Testis (tissue), 3 donors: ENCODE data around the gene WDR18. TPM values are rescaled to one million over a fixed set of nuclear protein-coding genes. Genes with fewer than 3 reads are reported as not detected.

Experiments
- DNase-seq: peaks from one replicate; pipeline ENCODE4 v3.0.0-alpha.2; 2019
- H3K27ac ChIP-seq, 2 donors: fragments of 200-600 bp; sonication (generic); one replicate each; pipeline ENCODE4 v1.5.1; 2019
- H3K27me3 ChIP-seq: fragments of 200-600 bp; sonication (generic); one replicate; pipeline ENCODE4 v1.5.1; 2019
- H3K36me3 ChIP-seq: fragments of 200-600 bp; sonication (generic); one replicate; pipeline ENCODE4 v1.5.1; 2017; ENCODE audit warnings: low read depth; ENCODE audit errors: missing control alignments
- H3K4me1 ChIP-seq: fragments of 200-600 bp; sonication (generic); one replicate; pipeline ENCODE4 v1.5.1; 2019
- H3K4me3 ChIP-seq, 2 donors: fragments of 200-600 bp; sonication (generic); one replicate each; pipeline ENCODE4 v1.5.1; 2017 to 2019
- H3K9me3 ChIP-seq: fragments of 200-600 bp; sonication (generic); one replicate; pipeline ENCODE4 v1.5.1; 2017
- POLR2A ChIP-seq: fragments of 450-650 bp; IDR thresholded peaks from one replicate; pipeline ENCODE4 v1.6.1; 2017; ENCODE audit warnings: antibody characterized with exemption, mild to moderate bottlenecking, moderate library complexity
- WGBS, 2 donors: methylation state at CpG; one replicate each; pipeline ENCODE4 v1.1.5; 2018; 5-methylcytosine and 5-hydroxymethylcytosine counted together
- intact Hi-C: fragments of 100-400 bp; cut with DNase I; formaldehyde crosslinking; loops from one replicate; pipeline ENCODE4 v1.15.1; 2023; ENCODE audit warnings: low total_unique reads
- polyA plus RNA-seq: library from polyadenylated mRNA; stranded (reverse); fragments of 350-450 nt; fragmentation: Illumina TruSeq; extraction: RNeasy Lipid Tissue Mini Kit (QIAGEN cat#74804); gene quantifications from one replicate; pipeline ENCODE4 v1.2.3, GENCODE V29; 2014; ENCODE audit warnings: low read depth, low replicate concordance; ENCODE audit not compliant: insufficient read depth
- total RNA-seq, 2 donors: library from RNA; depleted of rRNA; stranded (reverse); fragments of >200 nt; gene quantifications; one replicate each; pipeline ENCODE4 v1.2.3, GENCODE V29; 2016
- TF ChIP-seq, protein P1 (sequence below), 3 experiments: fragments of 450-650 bp in 2 of 3; fragments of 200-600 bp in 1 of 3; sonication (generic) in 1 of 3; IDR thresholded peaks; one replicate each; pipeline ENCODE4 v1.5.1; 2016 to 2019; ENCODE audit warnings: antibody characterized with exemption in 3 of 3, mild to moderate bottlenecking in 2 of 3, moderate library complexity in 1 of 3

WDR18 gene
- total and polyA plus RNA-seq, 3 donors from 2014 or later = 38.7 to 108 (median 70.9) TPM

DNA sequence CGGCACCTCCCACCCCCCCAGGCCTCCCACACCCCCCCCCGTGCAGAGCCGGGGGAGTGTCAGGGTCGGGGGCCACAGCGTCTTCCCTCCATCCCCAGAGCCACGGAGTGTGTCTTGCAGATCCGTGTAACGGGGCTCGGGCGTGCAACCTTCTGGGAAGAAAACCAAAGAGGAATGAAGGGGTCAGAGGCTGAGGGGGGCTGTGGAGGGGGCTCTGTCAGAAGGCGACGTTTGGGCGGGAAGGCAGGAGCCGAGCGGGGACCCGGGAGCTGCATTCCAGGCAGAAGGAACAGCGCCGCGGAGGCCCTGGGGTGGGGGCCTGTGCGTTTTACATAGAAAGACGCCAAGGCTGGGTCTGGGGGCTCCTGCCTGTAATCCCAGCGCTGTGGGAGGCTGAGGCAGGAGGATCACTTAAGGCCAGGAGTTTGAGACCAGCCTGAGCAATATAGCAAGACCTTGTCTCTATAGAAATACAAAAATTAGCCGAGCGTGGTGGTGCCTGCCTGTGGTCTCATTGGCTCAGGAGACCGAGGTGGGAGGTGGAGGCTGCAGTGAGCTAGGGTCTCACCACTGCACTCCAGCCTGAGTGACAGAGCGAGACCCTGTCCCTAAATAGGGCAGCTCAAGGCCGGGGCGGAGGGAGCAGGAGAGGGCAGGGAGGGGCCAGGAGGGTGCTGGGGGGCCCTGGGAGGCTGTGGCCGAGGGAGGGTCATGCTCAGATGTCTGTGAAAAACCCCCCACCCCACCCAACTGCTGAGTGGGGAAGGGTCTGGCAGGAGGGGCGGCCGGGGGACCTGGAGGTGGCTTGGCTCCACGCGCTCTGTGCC is 30.5 kb upstream of the WDR18 start:
- H3K4me1 ChIP-seq = no peaks in the 10 kb centered on the region
- no peak overlapping the region for H3K27ac ChIP-seq
- no peaks in the 10 kb centered on the region for H3K36me3 ChIP-seq
- 74 to 77% methylated on average over 22 to 33 of the region's 33 CpGs for WGBS, 2 donors
- no peaks in the 10 kb centered on the region for H3K27me3 ChIP-seq
- H3K4me3 ChIP-seq = no peak overlapping the region
- TF ChIP-seq POLR2A = no peak
- TF ChIP-seq, protein P1, sequence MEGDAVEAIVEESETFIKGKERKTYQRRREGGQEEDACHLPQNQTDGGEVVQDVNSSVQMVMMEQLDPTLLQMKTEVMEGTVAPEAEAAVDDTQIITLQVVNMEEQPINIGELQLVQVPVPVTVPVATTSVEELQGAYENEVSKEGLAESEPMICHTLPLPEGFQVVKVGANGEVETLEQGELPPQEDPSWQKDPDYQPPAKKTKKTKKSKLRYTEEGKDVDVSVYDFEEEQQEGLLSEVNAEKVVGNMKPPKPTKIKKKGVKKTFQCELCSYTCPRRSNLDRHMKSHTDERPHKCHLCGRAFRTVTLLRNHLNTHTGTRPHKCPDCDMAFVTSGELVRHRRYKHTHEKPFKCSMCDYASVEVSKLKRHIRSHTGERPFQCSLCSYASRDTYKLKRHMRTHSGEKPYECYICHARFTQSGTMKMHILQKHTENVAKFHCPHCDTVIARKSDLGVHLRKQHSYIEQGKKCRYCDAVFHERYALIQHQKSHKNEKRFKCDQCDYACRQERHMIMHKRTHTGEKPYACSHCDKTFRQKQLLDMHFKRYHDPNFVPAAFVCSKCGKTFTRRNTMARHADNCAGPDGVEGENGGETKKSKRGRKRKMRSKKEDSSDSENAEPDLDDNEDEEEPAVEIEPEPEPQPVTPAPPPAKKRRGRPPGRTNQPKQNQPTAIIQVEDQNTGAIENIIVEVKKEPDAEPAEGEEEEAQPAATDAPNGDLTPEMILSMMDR (IDR thresholded peaks at IDR 0.05) = no peak
- no peak for DNase-seq
- no peaks in the 10 kb centered on the region for H3K9me3 ChIP-seq
- intact Hi-C loops = no loop called here

GRCh38 chr19:954272-954671 is 29.9 kb upstream of the WDR18 start:
- Histone ChIP-seq H3K36me3 (no peaks in the 10 kb centered on the region), H3K27me3 (no peaks in the 10 kb centered on the region), H3K4me1 (no peaks in the 10 kb centered on the region), H3K4me3 (no peak overlapping the region), H3K9me3 (no peaks in the 10 kb centered on the region), H3K27ac (no peak overlapping the region)
- WGBS, 2 donors = 75 to 79% methylated on average over 13 to 14 of the region's 14 CpGs
- intact Hi-C loops = no loop called here
- DNase-seq = no peak
- TF ChIP-seq, protein P1 (IDR thresholded peaks at IDR 0.05) = no peak
- no peak for TF ChIP-seq POLR2A

DNA sequence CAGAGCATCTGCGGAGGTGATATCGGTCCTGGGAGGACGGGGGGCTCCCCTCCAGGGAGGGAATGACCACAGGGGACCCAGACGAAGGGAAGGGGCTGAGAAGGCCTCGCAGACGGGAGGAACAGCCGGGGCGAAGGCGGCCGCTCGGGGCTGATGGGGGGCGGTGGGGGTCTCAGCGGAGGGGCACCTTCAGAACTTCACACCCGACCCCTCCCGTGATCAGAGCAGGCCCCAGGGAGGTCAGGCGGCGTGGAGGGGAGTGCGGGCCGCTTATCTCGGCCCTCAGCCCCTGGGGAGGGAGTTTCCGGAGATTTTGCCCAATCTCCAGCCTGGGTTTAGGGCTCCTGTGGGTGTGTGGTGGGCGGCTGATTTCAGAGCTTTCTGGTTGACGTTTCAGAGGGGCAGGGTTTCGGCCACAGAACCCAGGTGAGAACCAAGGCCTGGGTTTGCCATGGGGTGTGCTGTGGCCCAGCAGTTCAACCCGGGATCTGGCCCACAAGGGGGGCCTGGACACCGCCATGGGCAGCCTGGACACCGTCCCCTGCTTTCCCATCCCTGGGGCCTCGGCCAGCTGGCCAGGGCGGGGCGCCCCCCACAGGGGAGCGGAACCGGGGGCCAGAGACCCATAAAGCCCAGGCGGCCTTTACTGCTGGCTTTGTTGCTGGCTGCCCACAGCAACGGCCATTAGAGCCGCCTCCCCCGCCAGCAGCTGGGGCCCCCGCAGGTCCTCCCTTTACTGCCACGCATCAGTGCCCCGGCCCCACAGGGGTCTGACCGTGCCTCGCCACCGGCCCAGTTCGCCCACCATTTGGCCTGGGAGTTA is 29.3 kb upstream of the WDR18 start:
- Histone ChIP-seq H3K27me3 (no peaks in the 10 kb centered on the region), H3K27ac (no peak overlapping the region), H3K4me3 (no peak overlapping the region), H3K9me3 (no peaks in the 10 kb centered on the region), H3K36me3 (no peaks in the 10 kb centered on the region), H3K4me1 (no peaks in the 10 kb centered on the region)
- TF ChIP-seq, protein P1 (IDR thresholded peaks at IDR 0.05) = no peak
- no peak for TF ChIP-seq POLR2A
- 76 to 85% methylated on average over 29 to 42 of the region's 43 CpGs for WGBS, 2 donors
- no peak for DNase-seq
- intact Hi-C loops = no loop called here

DNA sequence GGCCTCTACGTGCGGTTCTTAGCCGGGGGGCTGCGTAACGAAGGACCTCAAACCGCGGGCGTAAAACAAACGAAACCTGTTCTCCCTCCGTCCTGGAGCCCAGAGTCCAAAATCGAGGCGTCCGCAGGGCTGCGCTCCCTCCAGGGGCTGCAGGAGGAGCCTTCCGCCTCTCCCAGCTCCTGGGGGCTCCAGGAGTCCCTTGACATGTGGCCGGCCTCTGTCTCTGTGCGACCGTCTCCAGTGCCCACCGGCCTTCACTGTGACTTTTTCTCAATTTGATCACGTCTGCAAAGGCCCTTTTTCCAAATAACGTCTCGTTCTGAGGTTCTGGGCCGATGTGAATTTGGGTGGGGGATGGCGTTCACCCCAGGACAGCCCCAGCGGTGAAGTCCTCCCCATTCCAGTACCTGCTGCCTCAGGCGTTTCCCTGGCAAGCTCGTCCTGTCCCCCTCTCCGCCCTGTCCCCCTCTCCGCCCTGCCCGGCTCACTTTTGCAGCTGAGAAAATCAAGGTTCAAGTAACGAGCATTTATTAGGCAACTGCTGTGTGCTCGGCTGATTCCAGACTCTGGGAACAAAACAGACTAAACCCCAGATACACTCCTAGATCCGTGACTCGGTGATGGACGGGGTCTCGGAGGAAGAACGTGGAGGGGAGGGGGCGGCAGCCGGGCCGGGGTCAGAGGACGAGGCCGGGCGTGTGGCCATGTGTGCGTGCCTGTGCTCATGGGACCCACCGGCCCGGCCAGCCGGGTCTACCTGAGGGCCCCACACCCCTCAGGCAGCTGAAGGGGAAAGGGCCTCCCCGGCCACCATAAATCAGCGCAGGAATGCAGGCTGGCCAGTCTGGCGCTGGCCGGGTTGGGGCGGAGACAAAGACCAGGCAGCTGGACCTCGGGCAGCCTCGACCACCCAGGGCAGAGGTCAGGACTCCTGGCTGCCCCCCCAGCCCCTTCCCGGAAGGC is 28.1 kb upstream of the WDR18 start:
- intact Hi-C loops = no loop called here
- Histone ChIP-seq H3K27ac (no peak overlapping the region), H3K4me3 (no peak overlapping the region), H3K27me3 (no peaks in the 10 kb centered on the region), H3K9me3 (no peaks in the 10 kb centered on the region), H3K4me1 (no peaks in the 10 kb centered on the region), H3K36me3 (no peaks in the 10 kb centered on the region)
- TF ChIP-seq, protein P1 (IDR thresholded peaks at IDR 0.05) = no peak
- TF ChIP-seq POLR2A = no peak
- DNase-seq = no peak
- 89% methylated on average over 34 to 55 of the region's 55 CpGs for WGBS, 2 donors
